Thoracic aorta (tissue), 2 donors: ENCODE measurements around the gene TYRO3. TPM values are rescaled to one million over a fixed set of nuclear protein-coding genes. Genes with fewer than 3 reads are reported as not detected.

Experiments
- ATAC-seq: fragments of 150-250 bp; one replicate; pipeline ENCODE4 v1.8.0; 2017; ENCODE audit warnings: low read depth; ENCODE audit not compliant: insufficient number of reproducible peaks, low FRiP score
- DNase-seq: peaks from one replicate; pipeline ENCODE4 v3.0.0-alpha.2; 2020; ENCODE audit warnings: low spot score
- H3K27ac ChIP-seq, 2 donors: fragments of 200-600 bp; sonication (generic); 1 replicate in 1 of 2; 2 replicates in 1 of 2; pipeline ENCODE4 v1.5.1; 2016; ENCODE audit warnings: mild to moderate bottlenecking in 2 of 2, moderate library complexity in 2 of 2
- H3K27me3 ChIP-seq: fragments of 200-600 bp; sonication (generic); replicated peaks from 2 replicates; pipeline ENCODE4 v1.6.0; 2016; ENCODE audit warnings: mild to moderate bottlenecking; ENCODE audit not compliant: insufficient read depth
- H3K36me3 ChIP-seq: fragments of 200-600 bp; sonication (generic); one replicate; pipeline ENCODE4 v1.5.1; 2016
- H3K4me1 ChIP-seq, 2 donors: fragments of 200-600 bp; sonication (generic); 1 replicate in 1 of 2; 2 replicates in 1 of 2; pipeline versions ENCODE4 v1.5.1 to v1.6.0; 2016; ENCODE audit warnings: low read depth in 2 of 2, mild to moderate bottlenecking in 1 of 2; ENCODE audit not compliant: control insufficient read depth in 1 of 2
- H3K4me3 ChIP-seq: fragments of 200-600 bp; sonication (generic); 2 replicates; pipeline ENCODE4 v1.5.1; 2016; ENCODE audit warnings: mild to moderate bottlenecking
- H3K9me3 ChIP-seq: fragments of 200-600 bp; sonication (generic); 2 replicates; pipeline ENCODE4 v1.5.1; 2016
- CTCF ChIP-seq: fragments of 200-600 bp; sonication (generic); IDR thresholded peaks from one replicate; pipeline ENCODE4 v1.5.1; 2019; ENCODE audit warnings: antibody characterized with exemption
- total RNA-seq, 2 donors: library from RNA; depleted of rRNA; stranded (reverse); fragments of >200 nt; gene quantifications; one replicate each; pipeline versions ENCODE4 v1.1.0 to v1.2.3, GENCODE V29; 2016

The TYRO3 gene
- total RNA-seq, 2 donors from 2014 or later: 5.4 to 8.8 TPM

- Histone ChIP-seq H3K27ac (no peak overlapping the region), H3K9me3 (no peaks in the 10 kb centered on the region), H3K4me1 (peaks cover 0 to 10% of the 10 kb centered on the region in 2 donors), H3K4me3 (no peak overlapping the region), H3K36me3 (no peaks in the 10 kb centered on the region), H3K27me3 (no peaks in the 10 kb centered on the region)
- DNase-seq: no peak
- no peak for ATAC-seq
- no peak for TF ChIP-seq CTCF
Measured at GRCh38 chr15:41554343-41554742, 4.7 kb upstream of the TYRO3 start.

- DNase-seq (no peak), ATAC-seq (no peak)
- Histone ChIP-seq H3K9me3 (no peaks in the 10 kb centered on the region), H3K36me3 (no peaks in the 10 kb centered on the region), H3K4me3 (no peak overlapping the region), H3K27ac (no peak overlapping the region), H3K4me1 (peaks cover 3 to 15% of the 10 kb centered on the region in 2 donors), H3K27me3 (no peaks in the 10 kb centered on the region)
- TF ChIP-seq CTCF: no peak
Measured at GRCh38 chr15:41554915-41555314, 4.1 kb upstream of the TYRO3 start.

- Histone ChIP-seq H3K9me3 (no peaks in the 10 kb centered on the region), H3K36me3 (no peaks in the 10 kb centered on the region), H3K27ac (no peak overlapping the region), H3K4me3 (no peak overlapping the region), H3K4me1 (peaks cover 4 to 26% of the 10 kb centered on the region in 2 donors), H3K27me3 (no peaks in the 10 kb centered on the region)
- ATAC-seq (no peak), DNase-seq (no peak)
- TF ChIP-seq CTCF: no peak
Measured at GRCh38 chr15:41556677-41557076, 2.3 kb upstream of the TYRO3 start.

- Histone ChIP-seq H3K4me1 (peaks cover 4 to 26% of the 10 kb centered on the region in 2 donors), H3K9me3 (no peaks in the 10 kb centered on the region), H3K36me3 (no peaks in the 10 kb centered on the region), H3K27ac (peak overlapping the region in 1 of 2 donors; percentile 32), H3K27me3 (no peaks in the 10 kb centered on the region), H3K4me3 (peak overlapping the region; percentile 83)
- peak; percentile 58 for TF ChIP-seq CTCF
- peak; percentile 11 for ATAC-seq
- no peak for DNase-seq
Measured at GRCh38 chr15:41557673-41558399, 1.2 kb upstream of the TYRO3 start.

- H3K27me3 ChIP-seq: no peaks in the 10 kb centered on the region
- H3K4me1 ChIP-seq: peaks cover 4 to 26% of the 10 kb centered on the region in 2 donors
- ATAC-seq (no peak), DNase-seq (no peak)
- H3K36me3 ChIP-seq: no peaks in the 10 kb centered on the region
- no peaks in the 10 kb centered on the region for H3K9me3 ChIP-seq
- peak overlapping the region; percentile 83 for H3K4me3 ChIP-seq
- no peak overlapping the region for H3K27ac ChIP-seq
- TF ChIP-seq CTCF: no peak
Measured at GRCh38 chr15:41559239-41559782, 299 bp downstream of the TYRO3 start.
